Measurements from ENCODE around the gene SPATA20.

GRCh38 chr17:50558941-50559614, 12.1 kb downstream of the SPATA20 start:
- TF ChIP-seq CTCF (IDR thresholded peaks at IDR 0.05; ENCODE audit: borderline replicate concordance, extremely low read depth, low read length, poor library complexity, severe bottlenecking): no peak
- no peak for TF ChIP-seq EZH2 (IDR thresholded peaks at IDR 0.05; ENCODE audit: borderline replicate concordance, low read depth, low read length, severe bottlenecking)
